SU-DHL-6 (cell line): Measurements from ENCODE around the gene FBXW4.

ENCODE experiments used
- EZH2phosphoT487 ChIP-seq: fragments of 200-600 bp; sonication (generic), shearing (Covaris generic); conservative IDR thresholded peaks from 2 replicates; pipeline ENCODE4 v1.6.1; 2018; ENCODE audit warnings: mild to moderate bottlenecking, antibody characterized with exemption, low read length, moderate library complexity, mixed read lengths
- TF ChIP-seq, protein P1 (sequence below): fragments of 200-600 bp; sonication (generic); IDR thresholded peaks from one replicate; pipeline ENCODE4 v1.5.1; 2017; ENCODE audit warnings: antibody characterized with exemption, mild to moderate bottlenecking, low read length, moderate library complexity; ENCODE audit not compliant: insufficient read depth, poor library complexity, severe bottlenecking

DNA sequence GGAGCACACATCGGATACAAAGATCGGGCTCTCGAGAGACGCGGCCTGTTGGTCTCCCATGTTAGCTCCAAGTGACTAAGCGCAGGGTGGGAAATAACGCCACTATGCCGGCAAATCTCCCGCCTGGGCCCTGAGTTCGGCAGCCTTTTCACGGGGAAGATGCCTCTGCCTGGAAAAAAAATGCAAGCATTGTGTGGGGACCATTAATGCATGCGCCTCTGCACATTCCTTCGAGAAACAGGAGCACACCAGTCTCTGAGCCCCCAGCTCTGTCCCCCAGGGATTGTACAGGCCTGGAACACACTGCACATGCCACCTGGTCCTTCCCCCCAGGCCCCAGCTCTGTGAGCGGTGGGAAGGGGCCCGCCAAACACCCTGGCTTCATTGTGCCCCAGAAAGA is 44.1 kb downstream of the FBXW4 start:
- TF ChIP-seq, protein P1, sequence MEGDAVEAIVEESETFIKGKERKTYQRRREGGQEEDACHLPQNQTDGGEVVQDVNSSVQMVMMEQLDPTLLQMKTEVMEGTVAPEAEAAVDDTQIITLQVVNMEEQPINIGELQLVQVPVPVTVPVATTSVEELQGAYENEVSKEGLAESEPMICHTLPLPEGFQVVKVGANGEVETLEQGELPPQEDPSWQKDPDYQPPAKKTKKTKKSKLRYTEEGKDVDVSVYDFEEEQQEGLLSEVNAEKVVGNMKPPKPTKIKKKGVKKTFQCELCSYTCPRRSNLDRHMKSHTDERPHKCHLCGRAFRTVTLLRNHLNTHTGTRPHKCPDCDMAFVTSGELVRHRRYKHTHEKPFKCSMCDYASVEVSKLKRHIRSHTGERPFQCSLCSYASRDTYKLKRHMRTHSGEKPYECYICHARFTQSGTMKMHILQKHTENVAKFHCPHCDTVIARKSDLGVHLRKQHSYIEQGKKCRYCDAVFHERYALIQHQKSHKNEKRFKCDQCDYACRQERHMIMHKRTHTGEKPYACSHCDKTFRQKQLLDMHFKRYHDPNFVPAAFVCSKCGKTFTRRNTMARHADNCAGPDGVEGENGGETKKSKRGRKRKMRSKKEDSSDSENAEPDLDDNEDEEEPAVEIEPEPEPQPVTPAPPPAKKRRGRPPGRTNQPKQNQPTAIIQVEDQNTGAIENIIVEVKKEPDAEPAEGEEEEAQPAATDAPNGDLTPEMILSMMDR: no peak
- TF ChIP-seq EZH2phosphoT487: no peak
